GDM1 (cell line): Measurements from ENCODE around the gene MAGT1.
"Not testable (repeated sequence)": the region's sequence is repeated elsewhere in the genome, so short reads cannot be mapped to it uniquely, and the experiment has no call there.

Experiments
- DNase-seq: peaks from one replicate; lab custom pipeline; 2025; lab: John Stamatoyannopoulos, UW

Gene MAGT1

DNA sequence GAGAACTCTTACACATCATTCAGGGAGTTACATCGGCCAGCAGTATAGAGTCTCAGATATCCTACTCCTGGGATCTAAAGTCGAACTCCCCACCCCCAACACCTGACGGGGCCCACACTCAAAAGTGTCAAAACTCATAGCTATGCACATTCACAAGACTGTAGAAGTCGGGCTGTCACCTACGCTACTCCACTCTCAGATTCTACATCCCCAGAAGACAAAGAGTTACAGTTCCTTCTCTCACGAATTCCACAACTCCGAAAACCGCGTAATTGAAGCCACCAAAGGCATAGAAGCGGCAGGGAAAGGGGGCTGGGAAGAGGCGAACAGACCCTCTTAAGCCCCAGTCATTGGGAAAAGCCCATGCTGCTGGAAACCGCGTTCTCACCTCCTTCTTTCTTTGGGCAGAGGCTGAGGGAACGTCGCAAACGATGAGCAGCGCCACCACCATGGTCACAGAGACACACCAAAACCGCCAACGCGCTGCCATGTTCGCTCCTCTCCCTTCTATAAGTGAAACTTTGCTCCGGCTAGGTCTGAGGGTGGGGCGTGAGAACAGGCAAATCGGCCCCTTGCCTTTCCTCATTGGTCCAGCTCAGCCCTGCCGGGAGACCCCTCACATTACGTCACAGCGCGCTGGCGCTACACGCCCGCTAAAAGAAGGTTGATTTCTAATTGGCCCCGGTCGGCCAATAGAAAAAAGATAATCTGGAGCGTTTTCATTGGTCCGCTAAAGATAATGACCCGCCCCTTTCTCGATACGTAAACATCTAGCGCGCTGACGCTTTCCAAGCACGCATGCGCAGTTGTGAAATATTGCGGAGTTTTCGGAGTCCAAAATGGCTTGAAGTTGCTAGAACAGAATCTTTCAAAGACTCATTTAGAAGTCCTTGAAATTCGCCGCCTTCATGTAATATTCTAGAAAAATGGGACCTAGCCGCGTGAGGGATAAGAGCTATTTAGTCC lies at the start of gene MAGT1:
Gene MAGT1, minus strand, starts transcription at position 515 of the 966 bp plus-strand sequence. Its CDS starts 25 bp downstream, at position 490.
- DNase-seq, result peak; percentile 88

- DNase-seq, result not testable (repeated sequence)
Measured at GRCh38 chrX:77945031-77945430, 49.8 kb upstream of the MAGT1 start.

DNA sequence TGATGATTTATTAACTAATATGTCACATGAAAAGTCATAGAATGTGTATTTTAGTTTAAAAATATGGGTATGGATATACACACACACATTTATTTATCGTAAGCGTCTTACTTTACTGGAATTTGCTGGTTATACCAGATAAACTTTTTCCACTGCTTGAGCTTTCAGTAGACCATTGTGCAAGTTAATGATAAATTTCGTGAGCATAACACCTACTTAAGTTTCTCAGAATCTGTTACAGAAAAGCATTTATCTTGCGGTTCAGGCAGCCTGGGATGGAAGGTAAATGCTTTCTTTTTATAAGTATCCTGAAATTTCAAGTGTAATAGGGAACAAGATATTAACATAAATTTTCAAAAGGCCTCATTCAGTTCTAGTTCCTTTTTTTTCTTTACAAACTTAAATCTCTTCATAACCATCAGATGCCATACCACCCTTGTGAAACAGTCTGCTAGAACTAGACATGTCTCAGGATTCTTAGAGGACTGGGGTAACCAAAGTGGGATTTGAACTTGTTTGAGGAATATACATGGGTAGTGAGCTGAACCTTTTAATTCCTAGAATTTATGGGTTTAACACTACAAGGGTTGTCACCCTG lies 42.9 kb upstream of the MAGT1 start:
- DNase-seq, result no peak

DNA sequence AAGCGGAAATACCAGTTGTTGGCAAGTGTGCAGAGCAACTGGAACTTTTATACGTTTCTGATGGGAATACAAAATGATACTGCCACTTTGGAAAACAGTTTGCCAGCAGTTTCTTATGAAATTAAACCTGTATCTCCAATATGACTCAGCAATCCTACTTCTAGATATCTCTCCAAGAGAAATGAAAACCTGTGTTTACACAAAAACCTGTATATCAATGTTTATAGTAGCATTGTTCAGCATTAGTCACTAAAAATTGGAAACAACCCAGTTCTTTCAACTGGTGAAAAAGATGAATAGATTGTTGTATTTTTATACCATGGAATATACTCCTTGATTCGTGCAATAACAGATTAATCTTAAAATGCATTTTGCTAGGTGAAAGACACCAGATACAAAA lies 42.1 kb upstream of the MAGT1 start:
- DNase-seq, result no peak

DNA sequence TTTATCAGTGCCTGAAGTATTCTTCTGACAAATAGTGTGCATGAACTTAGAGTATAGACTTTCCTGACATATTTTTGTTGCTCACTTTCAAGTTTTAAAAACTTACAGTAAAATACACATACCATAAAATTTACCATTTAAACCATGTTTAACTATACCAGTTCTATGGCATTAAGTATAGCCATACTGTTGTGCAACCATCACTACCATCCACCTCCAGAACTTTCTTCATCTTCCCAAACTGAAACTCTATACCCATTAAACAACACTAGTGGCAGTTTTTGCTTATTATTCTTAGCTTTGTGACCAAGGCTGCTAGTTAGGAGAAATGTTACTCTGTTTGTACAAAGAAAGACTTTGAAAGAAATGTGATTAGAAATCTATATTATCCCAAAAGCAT lies 41.1 kb upstream of the MAGT1 start:
- no peak for DNase-seq

DNA sequence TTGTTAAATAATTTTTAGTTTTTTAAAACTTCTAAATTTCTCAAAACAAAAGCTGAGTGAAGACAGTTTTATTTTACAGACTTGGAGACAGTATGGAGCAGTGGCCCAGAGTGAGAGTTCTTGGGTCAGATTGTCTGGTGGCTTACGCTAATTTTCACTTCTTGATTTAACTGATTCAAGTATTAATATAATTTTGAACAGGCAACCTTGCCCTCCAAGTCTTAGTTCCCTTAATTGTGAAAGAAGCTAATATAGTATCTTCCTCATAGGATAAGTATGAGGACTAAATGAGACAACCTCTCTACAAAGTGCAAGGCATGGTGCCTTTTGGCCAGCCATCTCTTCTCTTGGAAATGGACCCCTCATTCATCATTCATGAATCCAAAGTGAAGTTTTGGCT lies 40.7 kb upstream of the MAGT1 start:
- DNase-seq, result no peak

DNA sequence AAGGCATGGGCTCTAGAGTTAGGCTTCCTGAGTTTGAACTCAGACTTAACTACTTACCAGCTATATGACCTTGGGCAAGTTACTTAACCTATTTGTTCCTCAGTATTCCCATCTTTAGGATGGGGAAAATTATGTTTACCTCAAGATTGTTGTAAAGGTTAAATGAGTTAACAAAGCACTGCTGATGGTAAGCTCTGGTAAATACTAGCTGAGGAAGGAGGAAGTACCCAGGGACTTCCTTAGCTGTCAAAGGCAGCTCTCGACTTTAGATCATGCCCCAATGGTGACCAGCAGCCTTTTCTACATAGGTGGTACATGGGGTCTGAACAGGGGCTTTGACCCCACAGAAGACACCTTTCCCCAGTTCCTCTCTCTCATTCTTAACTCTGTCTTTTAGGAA lies 35.3 kb upstream of the MAGT1 start:
- DNase-seq, result no peak

GRCh38 chrX:77925764-77926163 lies 30.5 kb upstream of the MAGT1 start:
- no peak for DNase-seq

DNA sequence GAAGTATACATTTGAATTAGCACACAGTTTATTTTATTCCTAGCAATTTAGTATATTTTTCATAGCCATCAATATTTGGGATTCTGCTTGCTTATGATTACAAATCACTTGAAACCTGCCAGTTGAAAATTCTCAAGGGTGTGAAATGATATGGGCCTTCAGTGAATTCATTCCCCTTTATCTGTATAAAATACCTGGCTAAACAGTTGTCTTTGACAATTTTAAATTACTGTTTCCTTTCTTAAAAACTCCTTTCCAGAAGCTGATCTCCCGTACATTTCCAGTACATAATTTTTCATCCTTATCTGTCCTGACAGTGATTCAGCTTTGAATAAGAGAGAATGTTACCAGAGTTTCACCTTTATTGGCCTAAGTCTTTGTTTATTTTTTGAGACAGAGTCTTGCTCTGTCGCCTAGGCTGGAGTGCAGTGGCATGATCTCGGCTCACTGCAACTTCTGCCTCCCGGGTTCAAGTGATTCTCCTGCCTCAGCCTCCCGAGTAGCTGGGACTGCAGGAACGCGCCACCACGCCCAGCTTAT lies 29.2 kb upstream of the MAGT1 start:
- DNase-seq, result no peak

DNA sequence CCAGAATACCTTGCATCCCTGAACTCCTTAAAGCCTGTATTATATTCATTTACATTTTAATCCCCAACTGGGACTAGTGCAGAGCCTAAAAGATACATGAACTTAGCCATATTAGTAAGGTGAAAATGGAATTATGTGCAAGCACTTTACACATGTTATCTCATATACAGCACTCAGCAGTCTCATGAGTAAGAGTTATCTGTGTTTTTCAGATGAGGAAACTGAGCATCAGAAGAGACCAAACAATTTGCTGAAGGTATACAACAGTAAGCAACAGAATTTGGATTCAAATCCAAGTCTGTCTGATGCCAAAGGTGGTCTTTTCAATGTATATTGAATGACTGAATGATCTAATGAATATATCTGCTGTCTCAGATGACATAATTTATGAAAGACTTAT lies 27.6 kb upstream of the MAGT1 start:
- DNase-seq, result no peak

- not testable (repeated sequence) for DNase-seq
Measured at GRCh38 chrX:77919370-77919769, 24.1 kb upstream of the MAGT1 start.

- DNase-seq, result no peak
Measured at GRCh38 chrX:77918568-77918967, 23.3 kb upstream of the MAGT1 start.

GRCh38 chrX:77917294-77917933 lies 22.2 kb upstream of the MAGT1 start:
- no peak for DNase-seq

GRCh38 chrX:77910108-77910840 lies 15.0 kb upstream of the MAGT1 start, which contains the start of gene ATP7A:
ATP7A (plus strand) TSS chrX:77910693; CDS start chrX:77971642, 60,949 bp downstream.
- DNase-seq, result peak; percentile 89

- DNase-seq, result no peak
Measured at GRCh38 chrX:77901506-77901905, 6.3 kb upstream of the MAGT1 start.

DNA sequence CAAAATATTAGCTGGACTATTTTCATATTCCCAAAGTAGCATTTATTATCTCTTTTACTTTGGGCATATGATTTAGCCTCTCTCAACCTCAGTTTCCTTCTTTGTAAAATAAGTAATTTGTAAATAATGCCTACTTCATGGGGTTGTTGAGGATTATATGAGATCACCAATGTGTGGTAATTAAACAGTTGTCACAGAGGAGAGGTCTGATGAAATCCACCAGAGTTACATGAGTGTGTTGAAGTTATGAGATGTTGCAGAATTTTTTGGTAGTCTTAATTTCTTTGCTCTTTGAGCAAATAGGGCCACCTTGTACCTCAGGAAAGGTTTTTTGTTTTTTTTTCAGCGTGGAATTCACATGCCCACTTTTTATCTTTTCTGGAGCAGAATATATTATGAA lies 5.5 kb upstream of the MAGT1 start:
- no peak for DNase-seq

DNA sequence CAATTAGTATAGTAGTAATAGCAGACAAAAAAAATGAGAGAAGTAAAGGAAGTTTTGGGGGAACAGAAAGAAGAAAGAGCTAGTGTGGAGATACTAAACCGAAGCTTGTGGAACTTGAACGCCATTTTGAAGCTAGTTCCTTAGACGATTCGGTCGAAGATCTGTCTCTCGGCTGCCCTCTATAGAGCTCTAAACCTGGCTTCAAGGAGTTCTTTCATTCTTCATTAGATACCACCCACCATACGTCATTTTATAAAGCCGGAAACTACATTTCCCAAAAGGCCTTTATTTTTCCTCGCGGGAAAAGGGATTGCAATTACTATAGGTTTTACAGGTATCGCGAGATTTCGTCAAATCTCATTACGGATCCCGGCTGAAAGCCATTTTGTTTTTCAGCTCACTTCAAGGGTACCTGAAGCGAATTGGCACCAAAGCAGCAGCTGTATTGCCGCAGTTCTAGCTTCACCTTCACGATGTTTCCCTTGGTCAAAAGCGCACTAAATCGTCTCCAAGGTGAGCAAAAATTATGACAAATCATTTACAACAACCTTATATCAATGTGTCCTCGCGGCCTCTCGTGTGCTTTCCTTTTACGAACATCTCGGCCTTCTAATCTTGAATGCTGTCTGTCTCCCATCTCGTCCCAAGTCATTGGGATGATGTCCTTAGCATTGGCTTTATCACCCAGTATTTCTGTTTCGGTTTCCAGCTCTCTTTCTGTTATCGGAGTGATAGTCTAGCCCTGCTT lies 4.0 kb upstream of the MAGT1 start, which contains the start of gene COX7B:
Gene COX7B, plus strand, starts transcription at position 388 of the 748 bp plus-strand sequence. Its CDS starts 86 bp downstream, at position 474.
- peak; percentile 81 for DNase-seq

DNA sequence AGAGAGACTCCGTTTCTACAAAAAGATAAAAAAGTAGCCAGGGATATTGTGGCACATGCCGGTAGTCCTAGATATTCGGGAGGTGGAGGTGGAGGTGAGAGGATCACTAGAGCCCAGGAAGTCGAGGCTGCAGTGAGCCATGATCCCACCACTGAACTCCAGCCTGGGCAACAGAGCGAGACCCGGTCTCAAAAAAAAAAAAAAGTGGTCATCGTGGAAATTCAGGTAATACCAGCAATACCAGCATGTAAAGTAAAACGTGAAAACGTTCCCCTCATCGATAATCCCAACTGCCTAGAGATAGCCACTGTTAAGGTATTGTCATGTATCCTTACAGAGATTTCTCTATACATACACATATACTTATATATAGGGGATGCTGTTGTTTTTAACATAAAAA lies 1.5 kb downstream of the MAGT1 start:
- DNase-seq, result no peak

- DNase-seq, result no peak
Measured at GRCh38 chrX:77892887-77893286, 2.3 kb downstream of the MAGT1 start.

GRCh38 chrX:77881418-77881817 lies 13.8 kb downstream of the MAGT1 start:
- DNase-seq, result not testable (repeated sequence)

DNA sequence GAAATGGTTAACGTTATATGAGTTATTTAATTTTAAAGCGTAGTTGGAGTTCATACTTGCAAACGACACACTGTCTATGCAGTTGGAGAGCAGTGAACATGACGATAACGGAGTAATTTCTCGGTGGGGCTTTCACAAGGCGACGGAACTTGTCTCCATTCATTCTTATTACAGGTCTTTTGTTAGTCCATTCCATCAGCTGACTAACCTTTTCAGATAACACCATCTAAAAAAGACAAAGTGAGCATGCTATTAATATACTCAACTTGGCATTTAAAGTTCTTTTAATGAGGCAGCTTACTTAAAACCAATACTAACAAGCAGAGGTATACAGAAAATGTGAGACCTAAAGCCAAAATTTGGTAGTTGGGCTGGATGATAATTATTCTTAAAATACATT lies 19.9 kb downstream of the MAGT1 start:
- no peak for DNase-seq
